Stimulated activated CD4-positive, alpha-beta T cell treated with anti-CD3 and anti-CD28 coated beads, TNF-alpha, amount 100 ng/mL, for 1 hour (primary cell): ENCODE data around the gene GLRX5.
A peak's percentile ranks its signal among the peaks of the same experiment; 100 is the strongest.
"Not testable (repeated sequence)": the region's sequence is repeated elsewhere in the genome, so short reads cannot be mapped to it uniquely, and the experiment has no call there.

ENCODE experiments used
- DNase-seq, 3 donors: peaks; one replicate each; pipeline ENCODE4 v3.0.0-alpha.2; 2020; ENCODE audit warnings: low read depth in 3 of 3, low spot score in 1 of 3

GLRX5 gene

GRCh38 chr14:95549656-95550585 lies 15.1 kb downstream of the GLRX5 start:
- DNase-seq, result no peak

GRCh38 chr14:95551435-95551834 lies 16.6 kb downstream of the GLRX5 start:
- no peak for DNase-seq

- no peak for DNase-seq
Measured at GRCh38 chr14:95553141-95553540, 18.3 kb downstream of the GLRX5 start.

- no peak for DNase-seq
Measured at GRCh38 chr14:95555053-95555452, 20.2 kb downstream of the GLRX5 start.

GRCh38 chr14:95557291-95557690 lies 22.4 kb downstream of the GLRX5 start:
- DNase-seq, result no peak

- no peak for DNase-seq
Measured at GRCh38 chr14:95557832-95558231, 23.0 kb downstream of the GLRX5 start.

GRCh38 chr14:95559203-95559602 lies 24.4 kb downstream of the GLRX5 start:
- DNase-seq, result no peak

- peak; percentile 60 to 81 (median 65) for DNase-seq
Measured at GRCh38 chr14:95561001-95561412, 26.2 kb downstream of the GLRX5 start.

GRCh38 chr14:95562892-95563685 lies 28.2 kb downstream of the GLRX5 start:
- no peak for DNase-seq

GRCh38 chr14:95564060-95564459 lies 29.2 kb downstream of the GLRX5 start:
- no peak for DNase-seq

GRCh38 chr14:95569440-95569839 lies 34.6 kb downstream of the GLRX5 start:
- DNase-seq, result no peak

- DNase-seq, result no peak
Measured at GRCh38 chr14:95573313-95573712, 38.5 kb downstream of the GLRX5 start.

GRCh38 chr14:95575840-95576473 lies 41.1 kb downstream of the GLRX5 start:
- DNase-seq, result no peak

GRCh38 chr14:95577067-95577800 lies 42.4 kb downstream of the GLRX5 start:
- DNase-seq, result no peak

GRCh38 chr14:95577870-95578269 lies 43.0 kb downstream of the GLRX5 start:
- no peak for DNase-seq

GRCh38 chr14:95583836-95584617 lies 49.2 kb downstream of the GLRX5 start:
- DNase-seq, result not testable (repeated sequence)

GRCh38 chr14:95585953-95586620 lies 51.2 kb downstream of the GLRX5 start:
- no peak for DNase-seq

- DNase-seq, result not testable (repeated sequence)
Measured at GRCh38 chr14:95591182-95591581, 56.3 kb downstream of the GLRX5 start.
